DMS 273 (cell line): ENCODE results near the gene TUT1.
"Not testable (repeated sequence)": the region's sequence is repeated elsewhere in the genome, so short reads cannot be mapped to it uniquely, and the experiment has no call there.

Source experiments
- DNase-seq: peaks from one replicate; lab custom pipeline; 2025; ENCODE audit not compliant: unreplicated experiment; lab: John Stamatoyannopoulos, UW

The TUT1 gene

DNA sequence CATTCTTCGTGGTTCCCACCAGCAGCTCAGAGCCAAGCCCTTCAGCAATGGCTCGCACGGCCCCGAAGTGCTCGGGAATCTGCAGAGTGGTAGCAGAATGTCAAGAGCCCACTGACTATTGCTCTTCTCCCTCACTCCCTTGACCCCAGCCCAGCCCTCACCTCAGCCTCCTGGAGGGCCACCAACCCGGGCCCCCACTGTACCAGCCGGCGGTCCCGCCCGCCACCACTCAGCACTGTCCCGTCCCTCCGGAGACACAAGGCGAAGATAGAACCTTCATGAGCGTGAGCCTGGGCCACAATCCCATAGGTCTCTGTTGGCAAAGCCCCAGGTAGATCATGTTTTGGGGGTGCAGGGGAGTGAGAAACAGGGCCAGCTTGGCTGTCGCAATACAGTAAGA is 14.6 kb upstream of the TUT1 start:
- DNase-seq, result no peak

DNA sequence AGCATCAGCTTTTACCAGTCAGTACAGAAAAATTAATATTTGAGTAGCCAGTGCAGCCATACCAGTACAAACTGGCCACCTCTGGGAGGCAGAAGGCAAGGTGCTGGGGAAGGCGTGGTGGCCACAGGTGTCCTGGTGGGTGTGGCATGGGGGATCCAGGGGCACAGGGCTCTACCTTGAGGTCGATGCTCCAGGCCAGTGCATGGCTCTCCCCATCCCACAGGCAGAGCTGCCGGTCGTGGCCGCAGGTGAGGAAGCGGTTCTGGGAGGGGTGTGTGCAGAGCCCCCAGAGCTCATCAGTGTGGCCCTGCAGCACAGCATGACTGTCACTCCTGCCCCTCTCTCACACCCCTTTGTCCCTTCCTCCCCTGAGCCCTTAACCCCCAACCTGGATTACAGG is 14.1 kb upstream of the TUT1 start:
- no peak for DNase-seq

DNA sequence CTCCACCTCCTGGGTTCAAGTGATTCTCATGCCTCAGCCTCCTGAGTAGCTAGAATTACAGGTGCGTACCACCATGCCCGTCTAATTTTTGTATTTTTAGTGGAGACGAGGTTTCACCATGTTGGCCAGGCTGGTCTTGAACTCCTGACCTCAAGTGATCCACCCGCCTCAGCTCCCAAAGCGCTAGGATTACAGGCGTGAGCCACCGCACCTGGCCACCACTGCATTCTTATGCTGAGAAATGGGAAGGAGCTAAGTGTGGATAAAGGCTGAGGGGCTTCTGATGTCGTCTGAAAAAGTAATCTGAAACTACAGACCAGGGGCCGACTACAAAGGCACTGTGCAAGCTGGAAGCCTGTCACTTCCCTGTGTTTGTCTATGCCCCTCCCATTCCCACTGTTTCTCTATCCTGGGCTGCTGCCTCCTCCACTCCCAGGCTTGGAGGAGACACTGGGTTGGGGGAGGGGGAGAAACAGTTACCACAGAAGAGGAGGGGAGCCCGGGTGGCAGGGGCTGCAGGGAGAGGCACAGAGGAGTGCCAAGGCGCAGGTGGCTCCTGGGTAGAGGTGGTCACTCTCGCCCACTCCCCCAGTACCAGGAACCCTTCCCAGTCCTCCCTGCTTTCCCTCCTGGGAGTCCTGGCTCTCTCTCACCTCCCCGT is 13.3 kb upstream of the TUT1 start:
- DNase-seq, result peak; percentile 33

DNA sequence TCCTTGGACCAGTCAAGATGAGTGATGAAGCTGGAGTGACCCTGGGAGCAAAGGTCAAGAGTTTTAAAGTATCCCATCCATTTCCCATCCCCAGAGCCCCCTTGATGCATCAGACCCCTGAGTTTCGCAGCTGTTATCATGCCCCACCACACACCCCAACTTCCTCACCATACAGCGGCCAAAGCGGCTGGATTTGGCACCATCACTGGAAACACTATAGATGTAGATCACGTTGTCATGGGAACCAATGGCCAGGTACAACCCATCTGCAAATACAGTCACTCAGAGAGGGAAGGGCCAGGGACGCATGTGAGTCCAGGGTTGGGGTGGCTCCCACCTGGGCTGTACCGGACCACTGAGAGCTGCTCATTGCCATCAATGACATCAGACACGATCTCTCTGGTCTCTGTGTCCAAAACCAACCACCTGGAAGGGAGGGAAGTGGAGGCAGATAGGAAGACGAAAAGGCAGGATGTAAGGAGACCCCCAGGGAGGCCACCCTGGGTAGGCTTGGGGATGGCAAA is 12.5 kb upstream of the TUT1 start:
- DNase-seq, result no peak

DNA sequence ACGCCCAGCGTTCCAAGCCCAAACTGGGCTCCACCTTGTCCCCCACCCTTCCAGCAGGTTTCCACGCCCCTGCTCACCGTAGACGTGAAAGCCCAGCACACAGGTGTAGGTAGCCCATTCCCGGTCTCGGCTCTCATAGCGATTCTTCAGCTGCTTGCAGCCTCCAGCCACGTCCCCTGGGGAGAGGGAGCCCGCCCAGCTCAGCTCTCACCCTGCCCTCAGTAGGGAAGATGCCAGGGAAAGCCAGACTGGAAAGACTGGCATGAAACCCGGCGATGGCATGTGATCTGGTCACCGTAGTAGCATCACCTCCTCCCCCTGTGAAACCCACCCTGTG is 11.7 kb upstream of the TUT1 start:
- DNase-seq, result no peak

DNA sequence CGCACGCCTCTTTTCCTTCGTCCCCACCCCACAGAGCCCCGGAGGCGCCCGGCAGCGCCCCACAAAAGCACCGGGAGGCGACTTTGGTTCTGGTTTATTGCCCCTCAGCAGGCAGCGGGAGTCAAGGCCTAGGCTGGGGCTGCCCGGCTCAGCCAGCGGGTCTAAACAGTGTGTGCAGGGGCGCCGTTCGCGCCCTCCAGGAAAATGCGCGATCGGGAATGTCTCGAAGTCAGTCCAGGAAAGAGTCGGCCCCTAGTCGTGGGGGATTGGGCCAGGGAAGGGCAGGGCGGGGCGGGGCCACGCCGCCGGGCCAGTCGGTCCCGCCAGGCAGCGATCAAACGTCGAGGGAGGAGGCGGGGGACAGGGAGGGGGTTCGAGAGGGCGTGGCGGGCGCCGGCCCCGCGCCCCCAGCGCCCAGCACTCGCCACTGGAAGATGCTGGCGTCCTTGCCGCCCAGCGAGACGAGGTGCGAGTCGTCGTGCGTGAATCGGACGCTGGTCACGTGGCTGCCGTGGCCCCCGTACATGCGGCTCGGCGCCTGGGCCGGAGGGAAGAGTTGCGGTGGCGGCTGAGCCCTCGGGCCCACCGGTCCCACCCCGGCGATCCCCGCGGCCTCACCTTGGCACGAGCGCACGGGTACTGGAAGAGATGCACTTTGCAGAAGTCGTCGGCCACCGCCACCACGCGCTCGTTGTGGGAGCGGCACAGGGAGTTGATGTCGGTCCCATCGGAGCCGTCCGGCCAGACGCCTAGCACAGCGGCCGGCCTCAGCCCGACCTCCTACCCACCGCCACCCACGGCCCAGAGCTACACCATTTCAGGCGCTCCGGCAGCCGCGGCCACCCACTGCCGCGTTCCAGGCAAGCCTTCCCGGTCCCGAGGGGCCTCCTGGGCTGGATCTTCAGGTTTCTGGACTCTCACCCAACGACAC is 11.1 kb upstream of the TUT1 start:
- DNase-seq, result peak; percentile 77

DNA sequence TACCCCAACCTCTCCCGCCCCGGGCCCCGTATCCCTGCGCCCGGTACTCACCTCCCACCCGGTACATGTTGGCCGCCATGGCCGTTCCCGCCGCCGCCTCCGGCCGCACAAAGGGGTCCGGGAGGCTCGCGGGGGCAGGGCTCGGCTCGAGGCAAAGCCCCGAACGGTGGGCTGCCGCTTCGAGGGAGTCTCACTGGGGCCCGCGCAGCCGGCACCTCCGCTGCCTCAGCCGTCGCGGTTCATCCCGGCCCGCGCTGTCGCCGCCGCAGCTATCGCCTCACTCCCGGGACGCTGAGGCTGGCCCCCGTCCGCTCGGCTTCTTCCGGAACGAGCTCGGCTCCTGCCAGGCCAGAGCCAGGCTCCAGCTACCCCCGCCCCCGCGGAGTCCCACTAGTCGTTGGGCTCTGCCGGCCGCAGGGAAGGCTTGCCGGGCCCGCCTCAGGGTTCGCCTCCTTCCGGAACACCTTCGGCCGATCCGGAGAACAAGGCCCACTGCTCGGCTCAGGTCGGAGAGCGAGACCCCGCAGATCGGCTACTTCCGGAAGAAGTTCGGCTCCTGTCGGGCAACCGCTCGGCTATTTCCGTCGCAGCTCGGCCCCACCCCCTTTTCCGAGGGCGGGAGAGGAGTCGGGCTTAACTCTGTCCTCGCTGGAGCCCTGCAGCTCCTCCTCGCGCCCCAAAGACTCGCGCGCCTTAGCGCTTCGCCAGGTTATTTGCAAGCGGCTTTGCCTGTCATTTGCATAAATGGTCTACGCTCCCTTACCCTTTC is 10.2 kb upstream of the TUT1 start, which contains the start of gene MTA2:
Gene MTA2, minus strand, starts transcription at position 494 of the 769 bp plus-strand sequence. Its CDS starts 415 bp downstream, at position 79.
- peak; percentile 98 for DNase-seq

DNA sequence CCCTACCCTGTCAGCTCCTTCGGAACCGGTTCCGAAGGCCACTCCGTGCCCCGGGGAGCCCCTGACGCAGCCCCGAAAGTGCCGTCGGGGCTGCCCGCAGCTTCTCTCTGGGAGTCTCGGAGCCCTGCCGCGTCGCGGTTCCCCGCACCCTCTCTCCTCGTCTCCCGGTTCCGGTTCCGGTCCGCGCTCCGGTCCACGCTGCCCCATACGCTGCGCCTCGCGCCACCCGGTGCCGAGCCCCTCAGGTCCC is 9.7 kb upstream of the TUT1 start:
- DNase-seq, result peak; percentile 48

DNA sequence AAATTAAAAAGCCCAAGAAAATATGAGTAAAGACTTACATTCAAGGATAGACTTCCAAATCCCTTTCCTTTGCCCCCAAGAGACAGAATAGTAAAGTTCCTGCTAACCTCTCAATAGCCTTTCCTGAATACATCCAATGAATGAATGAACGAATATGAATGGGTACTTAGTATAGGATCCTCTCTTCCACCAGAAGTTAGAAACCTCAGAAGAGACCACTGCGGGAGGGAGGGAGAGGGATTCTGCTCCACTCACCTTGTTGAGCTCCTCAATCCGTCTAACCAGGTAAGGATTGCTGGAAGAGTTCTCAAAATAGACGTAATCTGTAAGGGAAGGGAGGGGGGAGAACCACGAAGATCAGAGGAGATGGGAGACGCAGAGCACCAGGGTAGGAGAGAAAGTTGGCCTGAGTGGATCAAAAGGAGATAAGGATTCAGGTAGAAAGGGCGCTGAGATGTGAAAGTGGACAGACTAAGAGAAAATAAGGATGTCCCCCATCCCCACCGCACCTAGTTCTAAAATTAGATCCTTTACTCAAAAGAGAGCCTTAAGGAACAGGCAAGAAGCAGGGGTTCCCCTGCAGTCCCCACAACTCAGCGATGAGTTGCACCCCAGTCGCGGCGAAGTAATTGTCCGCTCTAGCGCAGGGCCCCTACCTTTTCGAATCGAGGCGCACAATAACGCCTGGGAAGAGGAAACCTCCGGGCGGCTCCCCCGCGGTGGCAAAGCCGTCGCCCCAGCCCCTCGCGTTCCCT is 9.2 kb upstream of the TUT1 start:
- no peak for DNase-seq

DNA sequence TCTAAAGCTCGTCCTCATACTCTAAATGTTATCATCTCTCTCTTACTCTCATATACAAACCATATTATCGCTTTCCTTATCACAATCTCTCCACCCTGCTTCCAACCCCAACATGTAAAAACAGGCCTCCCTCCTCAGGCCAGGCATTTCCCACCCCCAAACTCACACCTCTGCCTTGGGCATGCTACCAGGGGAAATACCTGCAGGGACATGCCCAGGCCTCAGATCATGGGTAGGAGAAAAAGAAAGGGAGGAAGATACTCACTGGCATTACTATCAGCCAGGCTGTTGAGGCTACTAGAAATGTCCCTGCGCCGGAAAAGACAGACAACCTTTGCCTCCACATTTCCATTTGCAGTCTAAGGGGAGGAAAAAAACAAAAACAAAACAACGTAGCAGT is 8.6 kb upstream of the TUT1 start:
- no peak for DNase-seq

DNA sequence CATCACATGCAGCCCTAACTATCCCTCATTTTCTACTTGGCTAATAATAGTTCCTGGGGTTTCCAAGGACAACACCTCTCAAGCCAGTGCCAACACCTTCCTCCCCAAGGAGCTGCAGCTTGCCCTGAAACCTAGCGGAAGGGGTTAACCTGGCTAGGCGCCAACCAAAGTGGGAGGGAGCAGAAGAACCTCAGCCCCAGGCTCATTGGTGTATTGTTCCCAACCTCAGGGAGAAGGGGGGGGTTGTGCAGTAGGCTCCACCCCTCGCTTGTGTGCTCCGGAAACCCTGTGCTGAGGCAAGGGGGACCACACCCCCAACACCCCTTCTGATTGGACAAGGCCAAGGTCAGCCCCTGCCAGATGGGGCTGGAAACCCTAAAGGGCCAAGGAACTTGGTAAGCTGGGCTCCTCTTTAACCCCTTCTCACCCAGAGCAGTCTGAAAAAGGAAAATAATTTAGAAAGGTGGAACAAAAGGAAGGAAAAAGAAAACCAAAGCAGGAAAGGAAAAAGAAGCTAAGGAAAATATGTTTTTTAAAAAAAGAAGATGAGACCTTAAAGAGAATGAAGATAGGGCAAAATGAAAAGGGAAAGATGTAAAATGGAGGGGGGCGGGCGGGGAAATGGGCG is 7.9 kb upstream of the TUT1 start:
- DNase-seq, result peak; percentile 95

DNA sequence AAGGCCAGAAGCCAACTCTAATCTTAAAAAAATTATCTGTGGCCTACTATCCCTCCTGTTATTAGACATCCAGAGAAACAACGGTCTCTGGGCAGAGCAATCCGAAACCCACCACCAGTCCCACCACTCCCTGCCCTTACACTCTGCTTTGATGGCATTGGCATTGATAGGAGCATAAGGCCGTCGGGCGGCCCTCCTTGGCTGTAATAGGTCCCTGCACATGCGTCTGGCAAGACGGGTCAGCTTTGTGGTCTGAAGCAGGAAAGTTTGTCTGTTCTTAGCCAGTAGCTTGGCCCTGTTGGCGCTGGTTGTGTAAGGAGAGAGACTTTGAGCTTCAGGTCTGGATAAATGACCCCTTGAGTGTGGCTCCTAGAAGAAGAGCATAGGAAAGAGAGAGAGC is 3.8 kb upstream of the TUT1 start:
- DNase-seq, result no peak

DNA sequence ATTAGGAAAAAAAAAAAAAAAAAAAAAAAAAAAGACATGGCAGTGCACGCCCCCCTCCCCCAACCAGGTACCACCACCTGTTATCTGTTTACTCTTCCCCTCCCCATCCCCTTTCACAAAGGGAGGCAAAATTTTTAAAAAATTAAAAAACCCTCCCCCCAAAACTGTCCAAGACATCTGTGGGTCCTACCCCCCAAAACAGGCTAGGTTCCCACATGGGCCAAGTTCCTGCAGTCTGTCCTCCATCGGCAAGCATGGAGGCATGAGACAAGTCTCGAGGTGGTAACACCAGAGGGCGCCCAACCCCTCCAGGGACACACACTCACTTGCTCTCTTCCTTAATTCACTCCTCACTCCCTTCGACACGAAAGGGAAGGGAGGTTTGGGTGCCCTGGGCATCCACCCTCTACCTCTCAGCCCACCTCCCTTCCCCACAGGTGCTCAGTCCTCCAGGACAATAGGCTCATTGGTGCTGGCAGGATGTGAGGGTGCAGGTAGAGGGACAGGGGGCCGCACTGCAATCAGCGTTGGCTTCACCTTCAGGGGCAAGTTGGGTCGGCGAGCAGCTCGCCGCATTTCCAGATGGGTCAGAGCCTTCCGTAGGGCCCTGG is 2.2 kb upstream of the TUT1 start:
- DNase-seq, result peak; percentile 87

DNA sequence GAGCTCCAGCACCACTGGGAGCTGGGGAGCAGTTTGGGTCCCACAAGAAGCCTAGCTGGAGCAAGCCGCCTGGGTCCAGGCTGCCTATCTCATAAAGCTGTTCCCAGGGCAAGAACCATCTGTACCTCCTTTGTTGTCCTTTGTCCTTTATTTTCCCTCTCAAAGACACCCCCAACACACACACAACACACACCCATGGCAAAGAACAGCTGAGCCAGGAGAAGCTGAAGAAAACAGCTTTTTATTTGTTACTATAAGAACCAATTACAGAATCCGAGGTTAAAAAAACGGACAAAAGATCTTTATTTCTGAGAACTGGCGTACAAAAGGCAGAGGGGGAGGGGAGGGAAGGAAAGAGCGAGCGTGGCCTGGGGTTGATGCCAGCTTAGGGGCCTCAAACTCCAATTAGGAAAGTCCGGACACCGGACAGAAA is 1.7 kb upstream of the TUT1 start:
- no peak for DNase-seq

DNA sequence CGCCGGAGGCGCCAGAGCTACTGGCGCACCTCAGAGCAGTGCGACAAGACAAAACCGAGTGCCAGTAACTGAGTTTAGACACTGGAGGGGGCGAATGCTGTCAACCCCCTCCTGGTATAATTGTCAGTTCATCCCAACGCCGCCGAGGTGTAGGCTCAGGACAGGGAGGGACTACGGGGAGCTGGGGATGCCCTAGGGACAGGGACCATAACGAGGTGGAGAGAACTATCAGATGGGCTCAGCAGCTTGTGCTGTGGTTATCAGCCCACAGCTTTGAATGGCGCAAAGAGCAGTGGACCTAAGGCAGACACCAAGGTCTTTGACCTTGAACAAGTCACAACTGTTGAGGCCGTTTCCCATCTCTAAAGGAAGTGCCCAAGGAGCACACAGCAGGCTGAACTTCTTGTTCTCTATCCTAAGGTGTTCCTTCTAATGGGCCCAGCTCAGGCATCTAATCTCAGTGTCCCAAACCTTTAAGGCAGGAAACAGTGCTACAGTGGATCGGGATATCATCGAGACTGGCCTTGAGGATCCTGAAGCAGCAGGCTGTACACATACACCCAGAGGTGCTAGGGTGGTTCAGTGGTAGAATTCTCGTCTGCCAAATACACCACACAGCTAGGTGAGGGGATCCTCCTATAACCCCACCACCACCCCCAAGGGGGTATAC is 958 bp upstream of the TUT1 start:
- no peak for DNase-seq

DNA sequence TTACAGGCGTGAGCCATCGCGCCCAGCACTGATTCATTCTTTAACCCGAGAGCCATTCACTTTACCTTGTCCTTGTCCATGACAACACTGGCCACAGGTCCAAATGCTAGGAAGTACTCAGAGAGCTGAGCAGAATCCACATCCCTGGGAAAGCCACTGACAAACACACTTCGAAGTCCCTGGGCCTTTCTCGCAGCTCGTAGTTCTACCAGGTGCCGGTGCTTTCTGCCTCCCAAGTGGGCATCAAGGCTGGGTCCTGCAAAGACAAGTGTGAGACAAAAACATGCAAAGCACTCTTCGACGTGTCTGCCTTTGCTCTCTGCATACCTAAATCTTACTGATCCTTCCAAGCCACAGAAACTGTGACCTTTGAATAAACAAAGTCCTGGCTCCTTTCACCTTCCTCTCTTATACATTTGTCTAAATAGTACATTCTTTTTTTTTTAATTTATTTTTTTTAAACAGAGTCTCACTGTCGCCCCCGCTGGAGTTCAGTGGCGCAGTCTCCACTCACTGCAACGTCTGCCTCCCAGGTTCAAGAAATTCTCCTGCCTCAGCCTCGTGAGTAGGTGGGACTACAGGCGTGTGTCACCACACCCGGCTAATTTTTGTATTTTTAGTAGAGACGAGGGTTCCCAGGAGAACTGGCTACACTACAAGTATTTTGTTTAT is 2.2 kb downstream of the TUT1 start:
- no peak for DNase-seq

DNA sequence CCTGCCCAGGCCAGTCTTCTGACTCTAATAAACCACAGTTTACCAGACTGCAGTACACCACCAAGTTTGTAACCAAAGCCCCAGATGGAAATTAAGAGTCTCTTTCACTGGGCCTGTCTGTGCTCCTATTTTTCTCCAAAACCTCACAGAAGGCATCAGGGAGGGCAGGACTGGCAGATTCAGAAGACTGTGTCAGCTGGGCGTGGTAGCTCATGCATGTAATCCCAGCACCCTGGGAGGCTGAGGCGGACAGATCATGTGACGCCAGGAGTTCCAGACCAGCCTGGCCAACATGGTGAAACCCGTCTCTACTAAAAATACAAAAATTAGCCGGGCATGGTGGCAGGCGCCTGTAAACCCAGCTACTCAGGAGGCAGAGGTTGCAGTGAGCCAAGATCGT is 6.0 kb downstream of the TUT1 start:
- not testable (repeated sequence) for DNase-seq

DNA sequence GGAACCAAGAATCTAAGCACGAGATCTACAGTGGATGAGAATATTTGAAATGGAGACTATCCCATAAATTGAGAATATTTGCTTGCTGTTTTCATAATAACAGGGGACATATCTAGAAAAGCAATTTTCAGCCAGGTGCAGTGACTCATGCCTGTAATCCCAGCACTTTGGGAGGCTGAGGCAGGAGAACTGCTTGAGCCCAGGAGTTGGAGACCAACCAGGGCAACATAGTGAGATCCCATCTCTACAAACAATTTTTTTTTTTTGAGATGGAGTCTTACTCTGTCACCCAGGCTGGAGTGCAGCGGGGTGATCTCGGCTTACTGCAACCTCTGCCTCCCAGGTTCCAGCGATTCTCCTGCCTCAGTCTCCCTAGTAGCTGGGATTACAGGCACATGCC is 9.6 kb downstream of the TUT1 start:
- DNase-seq, result not testable (repeated sequence)
